HG03354 (cell line): ENCODE results near the gene PNMA1.
A peak's percentile ranks its signal among the peaks of the same experiment; 100 is the strongest.

ENCODE experiments used
- ATAC-seq: cut with Tn5 transposase; IDR thresholded peaks from one replicate; pipeline ENCODE4 v1.9.1; 2021; ENCODE audit warnings: mild to moderate bottlenecking; ENCODE audit not compliant: unreplicated experiment, poor library complexity, severe bottlenecking

The PNMA1 gene

GRCh38 chr14:73752297-73752992 is 38.3 kb upstream of the PNMA1 start:
- ATAC-seq: no peak

GRCh38 chr14:73751157-73751691 is 37.0 kb upstream of the PNMA1 start:
- no peak for ATAC-seq

GRCh38 chr14:73750531-73750901 is 36.3 kb upstream of the PNMA1 start:
- ATAC-seq: no peak

GRCh38 chr14:73749706-73750530 is 35.7 kb upstream of the PNMA1 start:
- no peak for ATAC-seq

GRCh38 chr14:73748858-73749357 is 34.7 kb upstream of the PNMA1 start:
- ATAC-seq: no peak

GRCh38 chr14:73747379-73748211 is 33.4 kb upstream of the PNMA1 start:
- ATAC-seq: no peak

GRCh38 chr14:73746520-73747378 is 32.6 kb upstream of the PNMA1 start:
- ATAC-seq: no peak

- no peak for ATAC-seq
Measured at GRCh38 chr14:73745571-73746519, 31.7 kb upstream of the PNMA1 start.

- ATAC-seq: no peak
Measured at GRCh38 chr14:73744874-73745529, 30.8 kb upstream of the PNMA1 start.

- ATAC-seq: peak; percentile 2
Measured at GRCh38 chr14:73744175-73744867, 30.1 kb upstream of the PNMA1 start.

GRCh38 chr14:73743431-73743931 is 29.3 kb upstream of the PNMA1 start:
- ATAC-seq: peak; percentile 59

- ATAC-seq: no peak
Measured at GRCh38 chr14:73742520-73743238, 28.5 kb upstream of the PNMA1 start.

- ATAC-seq: no peak
Measured at GRCh38 chr14:73741876-73742519, 27.8 kb upstream of the PNMA1 start.

- peak; percentile 47 for ATAC-seq
Measured at GRCh38 chr14:73741386-73741875, 27.2 kb upstream of the PNMA1 start.

- no peak for ATAC-seq
Measured at GRCh38 chr14:73740618-73741326, 26.6 kb upstream of the PNMA1 start.
